ENCODE measurements around the gene MRPS24. TPM values are rescaled to one million over a fixed set of nuclear protein-coding genes. Genes with fewer than 3 reads are reported as not detected.
A peak's percentile ranks its signal among the peaks of the same experiment; 100 is the strongest.
"Not testable (repeated sequence)": the region's sequence is repeated elsewhere in the genome, so short reads cannot be mapped to it uniquely, and the experiment has no call there.

Gene MRPS24
- total RNA-seq, 4 donors from 2014 or later: 22.8 to 110 (median 73.4) TPM

- peak overlapping the region; percentile 89 to 95 (median 93) for H3K27ac ChIP-seq
- H3K4me1 ChIP-seq: peaks cover 13 to 31% (median 23%) of the 10 kb centered on the region in 4 donors
- H3K27me3 ChIP-seq: no peaks in the 10 kb centered on the region
- 0 to 1% methylated on average over 12 to 22 of the region's 43 CpGs for WGBS, 2 donors (ENCODE audit: low coverage in 1 of 2)
- H3K4me3 ChIP-seq: peak overlapping the region; percentile 75 to 86 (median 80)
- H3K9me3 ChIP-seq: no peaks in the 10 kb centered on the region
- DNase-seq: peak; percentile 27
- TF ChIP-seq, protein P1, sequence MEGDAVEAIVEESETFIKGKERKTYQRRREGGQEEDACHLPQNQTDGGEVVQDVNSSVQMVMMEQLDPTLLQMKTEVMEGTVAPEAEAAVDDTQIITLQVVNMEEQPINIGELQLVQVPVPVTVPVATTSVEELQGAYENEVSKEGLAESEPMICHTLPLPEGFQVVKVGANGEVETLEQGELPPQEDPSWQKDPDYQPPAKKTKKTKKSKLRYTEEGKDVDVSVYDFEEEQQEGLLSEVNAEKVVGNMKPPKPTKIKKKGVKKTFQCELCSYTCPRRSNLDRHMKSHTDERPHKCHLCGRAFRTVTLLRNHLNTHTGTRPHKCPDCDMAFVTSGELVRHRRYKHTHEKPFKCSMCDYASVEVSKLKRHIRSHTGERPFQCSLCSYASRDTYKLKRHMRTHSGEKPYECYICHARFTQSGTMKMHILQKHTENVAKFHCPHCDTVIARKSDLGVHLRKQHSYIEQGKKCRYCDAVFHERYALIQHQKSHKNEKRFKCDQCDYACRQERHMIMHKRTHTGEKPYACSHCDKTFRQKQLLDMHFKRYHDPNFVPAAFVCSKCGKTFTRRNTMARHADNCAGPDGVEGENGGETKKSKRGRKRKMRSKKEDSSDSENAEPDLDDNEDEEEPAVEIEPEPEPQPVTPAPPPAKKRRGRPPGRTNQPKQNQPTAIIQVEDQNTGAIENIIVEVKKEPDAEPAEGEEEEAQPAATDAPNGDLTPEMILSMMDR (IDR thresholded peaks at IDR 0.05): no peak
- TF ChIP-seq POLR2A (IDR thresholded peaks at IDR 0.05) (no peak), POLR2AphosphoS5 (IDR thresholded peaks at IDR 0.05) (no peak), EP300 (IDR thresholded peaks at IDR 0.05; ENCODE audit: low read depth) (no peak)
- in situ Hi-C loops (cut with MboI; ENCODE audit: low pct_ligation_motif_present in 1 of 4, low pct_unique_long_range_greater_than_20kb in 1 of 4, low sequenced_read_pairs in 3 of 4): no loop called here
- intact Hi-C loops (cut with DNase I; ENCODE audit: low total_unique reads): no loop called here
- H3K36me3 ChIP-seq: no peaks in the 10 kb centered on the region
These were observed 36.6 kb upstream of the MRPS24 start for GRCh38 chr7:43905956-43906330.

DNA sequence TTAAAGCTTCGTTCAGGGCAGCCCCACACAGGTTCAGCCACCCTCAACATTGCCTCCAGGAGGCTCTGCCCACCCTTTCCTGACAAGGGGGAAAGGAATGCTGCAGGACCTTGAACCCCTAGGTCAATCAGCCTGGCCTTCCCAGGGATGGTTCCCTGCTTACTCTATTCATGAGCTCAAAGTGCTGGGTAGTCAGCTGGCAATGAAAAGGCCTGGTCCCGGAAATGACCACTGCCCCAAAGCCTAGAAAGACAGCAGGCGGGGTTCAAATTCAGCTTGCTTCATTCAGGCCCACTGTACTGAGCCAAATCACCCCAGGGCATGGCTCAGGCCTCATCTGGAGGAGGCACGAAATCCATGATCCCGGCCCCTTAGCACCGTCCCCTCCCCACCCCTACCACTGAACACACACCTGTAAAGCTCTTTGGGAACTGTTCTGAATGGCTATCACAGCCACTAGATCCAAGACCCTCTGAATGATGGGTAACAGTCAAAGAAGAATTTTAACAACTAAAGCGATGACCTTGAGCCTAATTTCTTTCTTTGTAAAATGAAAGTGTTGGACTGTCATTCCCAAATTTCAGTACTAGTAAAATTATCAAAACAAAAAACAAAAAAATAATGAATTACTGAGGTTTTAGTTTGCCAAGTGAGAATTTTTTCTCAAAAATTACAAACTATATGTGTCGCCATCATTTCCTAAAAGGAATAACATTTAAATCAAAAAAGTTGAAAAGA lies 36.1 kb upstream of the MRPS24 start:
- in situ Hi-C loops (cut with MboI; ENCODE audit: low pct_ligation_motif_present in 1 of 4, low pct_unique_long_range_greater_than_20kb in 1 of 4, low sequenced_read_pairs in 3 of 4): no loop called here
- peaks cover 13 to 31% (median 23%) of the 10 kb centered on the region in 4 donors for H3K4me1 ChIP-seq

DNA sequence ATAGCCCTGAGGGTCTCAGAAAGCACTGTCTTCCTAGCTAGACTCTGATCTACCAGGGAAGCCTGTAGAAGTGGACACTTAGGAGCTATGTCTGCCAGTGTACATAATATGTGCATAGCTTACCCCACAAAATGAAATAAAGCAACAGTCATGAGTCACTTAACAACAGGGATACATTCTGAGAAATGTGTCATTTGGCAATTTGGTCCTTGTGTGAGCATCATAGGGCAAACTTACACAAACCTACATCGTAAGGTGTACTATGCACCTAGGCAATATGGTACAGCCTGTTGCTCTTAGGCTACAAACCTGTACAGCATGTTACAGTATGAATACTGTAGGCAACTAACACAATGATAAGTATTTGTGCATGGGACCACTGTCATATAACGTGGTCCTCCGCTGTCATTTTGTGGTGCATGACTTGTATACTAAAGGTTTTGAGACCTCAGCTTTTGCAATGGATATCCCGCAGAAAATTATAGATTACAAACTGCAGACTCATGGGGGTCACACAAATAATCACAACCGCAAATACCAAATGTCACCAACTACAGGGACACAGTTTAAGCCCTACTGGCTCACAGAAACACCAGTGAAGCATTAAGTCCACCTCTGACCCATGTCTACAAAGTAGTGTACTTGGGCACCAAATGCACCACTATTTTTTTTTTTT lies 35.4 kb upstream of the MRPS24 start:
- Histone ChIP-seq H3K36me3 (no peaks in the 10 kb centered on the region), H3K4me3 (peak overlapping the region in 1 of 4 donors; percentile 78), H3K27me3 (no peaks in the 10 kb centered on the region), H3K4me1 (peaks cover 13 to 31% (median 23%) of the 10 kb centered on the region in 4 donors), H3K27ac (peak overlapping the region; percentile 89 to 95 (median 93)), H3K9me3 (no peaks in the 10 kb centered on the region)
- in situ Hi-C loops (cut with MboI; ENCODE audit: low pct_ligation_motif_present in 1 of 4, low pct_unique_long_range_greater_than_20kb in 1 of 4, low sequenced_read_pairs in 3 of 4) (no loop called here), intact Hi-C loops (cut with DNase I; ENCODE audit: low total_unique reads) (no loop called here)
- no peak for DNase-seq
- TF ChIP-seq POLR2A (IDR thresholded peaks at IDR 0.05): no peak
- TF ChIP-seq, protein P1 (IDR thresholded peaks at IDR 0.05): no peak
- no peak for TF ChIP-seq POLR2AphosphoS5 (IDR thresholded peaks at IDR 0.05)
- TF ChIP-seq EP300 (IDR thresholded peaks at IDR 0.05; ENCODE audit: low read depth): no peak
- 91 to 100% methylated on average over 2 to 5 of the region's 5 CpGs for WGBS, 2 donors (ENCODE audit: low coverage in 1 of 2)

More for the DNA sequence above, 36.1 kb upstream of the MRPS24 start:
- H3K36me3 ChIP-seq: no peaks in the 10 kb centered on the region
- no peaks in the 10 kb centered on the region for H3K27me3 ChIP-seq
- WGBS, 2 donors (ENCODE audit: low coverage in 1 of 2): 34 to 56% methylated on average over 2 to 8 of the region's 8 CpGs
- H3K27ac ChIP-seq: peak overlapping the region; percentile 89 to 95 (median 93)
- peak overlapping the region; percentile 75 to 86 (median 80) for H3K4me3 ChIP-seq
- TF ChIP-seq POLR2AphosphoS5 (IDR thresholded peaks at IDR 0.05): peak in 2 of 3 donors; percentile 86 to 88
- TF ChIP-seq, protein P1 (IDR thresholded peaks at IDR 0.05): no peak
- no peak for TF ChIP-seq EP300 (IDR thresholded peaks at IDR 0.05; ENCODE audit: low read depth)
- peak; percentile 85 for TF ChIP-seq POLR2A (IDR thresholded peaks at IDR 0.05)
- intact Hi-C loops (cut with DNase I; ENCODE audit: low total_unique reads): no loop called here
- peak; percentile 79 for DNase-seq
- no peaks in the 10 kb centered on the region for H3K9me3 ChIP-seq

GRCh38 chr7:43902542-43903054 lies 33.3 kb upstream of the MRPS24 start:
- WGBS, 2 donors (ENCODE audit: low coverage in 1 of 2): 96 to 100% methylated on average over 1 to 5 of the region's 5 CpGs
- H3K4me3 ChIP-seq: no peak overlapping the region
- intact Hi-C loops (cut with DNase I; ENCODE audit: low total_unique reads): no loop called here
- TF ChIP-seq, protein P1 (IDR thresholded peaks at IDR 0.05): no peak
- no peak for TF ChIP-seq POLR2AphosphoS5 (IDR thresholded peaks at IDR 0.05)
- no peak for TF ChIP-seq POLR2A (IDR thresholded peaks at IDR 0.05)
- no peak for TF ChIP-seq EP300 (IDR thresholded peaks at IDR 0.05; ENCODE audit: low read depth)
- no peaks in the 10 kb centered on the region for H3K9me3 ChIP-seq
- H3K4me1 ChIP-seq: peaks cover 13 to 31% (median 23%) of the 10 kb centered on the region in 4 donors
- in situ Hi-C loops (cut with MboI; ENCODE audit: low pct_ligation_motif_present in 1 of 4, low pct_unique_long_range_greater_than_20kb in 1 of 4, low sequenced_read_pairs in 3 of 4): no loop called here
- no peak for DNase-seq
- no peaks in the 10 kb centered on the region for H3K36me3 ChIP-seq
- H3K27ac ChIP-seq: no peak overlapping the region
- no peaks in the 10 kb centered on the region for H3K27me3 ChIP-seq

DNA sequence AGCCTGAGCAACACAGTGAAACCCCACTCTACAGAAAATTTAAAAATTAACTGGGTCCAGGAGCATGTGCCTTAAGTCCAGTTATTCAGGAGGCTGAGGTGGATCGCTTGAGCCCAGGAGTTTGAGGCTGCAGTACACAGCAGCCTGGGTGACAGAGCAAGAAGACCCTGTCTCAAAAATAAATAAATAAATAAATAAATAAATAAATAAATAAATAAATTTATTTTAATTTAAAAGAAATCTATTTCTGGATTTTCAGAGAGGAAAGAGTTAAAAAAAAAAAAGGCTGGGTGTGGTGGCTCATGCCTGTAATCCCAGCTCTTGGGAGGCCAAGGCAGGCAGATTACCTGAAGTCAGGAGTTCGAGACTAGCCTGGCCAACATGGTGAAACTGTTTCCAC lies 29.3 kb upstream of the MRPS24 start:
- in situ Hi-C loops (cut with MboI; ENCODE audit: low pct_ligation_motif_present in 1 of 4, low pct_unique_long_range_greater_than_20kb in 1 of 4, low sequenced_read_pairs in 3 of 4); H3K9me3 ChIP-seq; H3K27ac ChIP-seq; DNase-seq; H3K4me1 ChIP-seq; H3K4me3 ChIP-seq; intact Hi-C loops (cut with DNase I; ENCODE audit: low total_unique reads); H3K36me3 ChIP-seq; H3K27me3 ChIP-seq: not testable (repeated sequence)
- 90 to 100% methylated on average over 1 to 2 of the region's 2 CpGs for WGBS, 2 donors (ENCODE audit: low coverage in 1 of 2)

Data from transverse colon (tissue), 4 donors.